SK-N-SH treated with all-trans-retinoic acid at 6 μM for 48 hours (cell line): ENCODE results near the gene MALT1.

ENCODE experiments used
- ATAC-seq: fragments of 200-7000 bp; cut with Tn5 transposase; 3 replicates; pipeline ENCODE4 v1.9.1; 2020; ENCODE audit warnings: mild to moderate bottlenecking, moderate library complexity
- ARNTL ChIP-seq: fragments of 450-650 bp; formaldehyde crosslinking; IDR thresholded peaks from 2 replicates; pipeline ENCODE4 v1.5.0; 2020; ENCODE audit warnings: low read depth, mild to moderate bottlenecking, moderate library complexity, borderline replicate concordance
- BACH2 ChIP-seq: fragments of 250-450 bp; sonication (Bioruptor Pico); IDR thresholded peaks from 2 replicates; pipeline ENCODE4 v1.9.0; 2021; ENCODE audit warnings: mild to moderate bottlenecking, borderline replicate concordance
- CREB5 ChIP-seq: fragments of 250-450 bp; sonication (Bioruptor Pico); IDR thresholded peaks from 2 replicates; pipeline ENCODE4 v1.5.1; 2020; ENCODE audit warnings: low read depth, mild to moderate bottlenecking, moderate library complexity
- CSRNP3 ChIP-seq: fragments of 250-450 bp; sonication (Bioruptor Pico); IDR thresholded peaks from 2 replicates; pipeline ENCODE4 v1.5.1; 2021; ENCODE audit warnings: mild to moderate bottlenecking, moderate library complexity
- ESRRG ChIP-seq: fragments of 250-450 bp; sonication (Bioruptor Pico); IDR thresholded peaks from 2 replicates; pipeline ENCODE4 v1.6.1; 2021; ENCODE audit warnings: mild to moderate bottlenecking
- GLIS3 ChIP-seq: fragments of 250-450 bp; sonication (Bioruptor Pico); IDR thresholded peaks from 2 replicates; pipeline ENCODE4 v1.5.0; 2020; ENCODE audit warnings: mild to moderate bottlenecking, moderate library complexity
- ISL1 ChIP-seq: fragments of 250-450 bp; sonication (Bioruptor Pico); IDR thresholded peaks from 2 replicates; pipeline ENCODE4 v2.1.2; 2022; ENCODE audit warnings: mild to moderate bottlenecking, moderate library complexity
- OSR1 ChIP-seq: fragments of 250-450 bp; sonication (Bioruptor Pico); IDR thresholded peaks from 2 replicates; pipeline ENCODE4 v1.8.0; 2022; ENCODE audit warnings: moderate library complexity, mild to moderate bottlenecking, inconsistent platforms
- PATZ1 ChIP-seq: fragments of 250-450 bp; sonication (Bioruptor Pico); IDR thresholded peaks from 2 replicates; pipeline ENCODE4 v1.8.0; 2020; ENCODE audit warnings: mild to moderate bottlenecking, moderate library complexity, borderline replicate concordance
- POU6F1 ChIP-seq: fragments of 250-450 bp; sonication (Bioruptor Pico); IDR thresholded peaks from 2 replicates; pipeline ENCODE4 v1.8.0; 2021; ENCODE audit warnings: low read depth, mild to moderate bottlenecking, moderate library complexity, borderline replicate concordance
- PPARA ChIP-seq: fragments of 250-450 bp; sonication (Bioruptor Pico); IDR thresholded peaks from 2 replicates; pipeline ENCODE4 v1.5.0; 2020; ENCODE audit warnings: mild to moderate bottlenecking, borderline replicate concordance
- SNAI2 ChIP-seq: fragments of 250-450 bp; sonication (Bioruptor Pico); IDR thresholded peaks from 2 replicates; pipeline ENCODE4 v1.5.0; 2020; ENCODE audit warnings: mild to moderate bottlenecking, moderate library complexity
- TCF4 ChIP-seq: fragments of 250-450 bp; sonication (Bioruptor Pico); IDR thresholded peaks from 2 replicates; pipeline ENCODE4 v1.8.0; 2021; ENCODE audit warnings: mild to moderate bottlenecking, moderate library complexity, borderline replicate concordance
- TOX ChIP-seq: fragments of 250-450 bp; sonication (Bioruptor Pico); IDR thresholded peaks from 2 replicates; pipeline ENCODE4 v1.8.0; 2021; ENCODE audit warnings: mild to moderate bottlenecking, moderate library complexity, borderline replicate concordance
- TSHZ2 ChIP-seq: fragments of 250-450 bp; sonication (Bioruptor Pico); IDR thresholded peaks from 2 replicates; pipeline ENCODE4 v1.5.0; 2020; ENCODE audit warnings: mild to moderate bottlenecking, moderate library complexity
- ZC3H10 ChIP-seq: fragments of 250-450 bp; sonication (Bioruptor Pico); IDR thresholded peaks from 2 replicates; pipeline ENCODE4 v1.5.1; 2021; ENCODE audit warnings: mild to moderate bottlenecking, moderate library complexity
- ZFP3 ChIP-seq: fragments of 250-450 bp; sonication (Bioruptor Pico); IDR thresholded peaks from 2 replicates; pipeline ENCODE4 v1.5.0; 2020; ENCODE audit warnings: mild to moderate bottlenecking, moderate library complexity
- ZFP30 ChIP-seq: fragments of 450-650 bp; formaldehyde crosslinking; IDR thresholded peaks from 2 replicates; pipeline ENCODE4 v1.5.0; 2022; ENCODE audit warnings: mild to moderate bottlenecking, moderate library complexity
- ZNF565 ChIP-seq: fragments of 450-650 bp; formaldehyde crosslinking; conservative IDR thresholded peaks from 2 replicates; pipeline ENCODE4 v1.5.0; 2020; ENCODE audit warnings: low read depth, mild to moderate bottlenecking, moderate library complexity
- ZNF70 ChIP-seq: fragments of 450-650 bp; formaldehyde crosslinking; IDR thresholded peaks from 2 replicates; pipeline ENCODE4 v1.5.0; 2020; ENCODE audit warnings: mild to moderate bottlenecking, moderate library complexity
- ZNF8 ChIP-seq: fragments of 450-650 bp; formaldehyde crosslinking; IDR thresholded peaks from 2 replicates; pipeline ENCODE4 v1.5.0; 2020; ENCODE audit warnings: mild to moderate bottlenecking, moderate library complexity

The MALT1 gene

GRCh38 chr18:58793361-58793760, 122.1 kb downstream of the MALT1 start:
- ATAC-seq = no peak
- TF ChIP-seq PATZ1 (CRISPR knock-in tag) = no peak

GRCh38 chr18:58796220-58796619, 125.0 kb downstream of the MALT1 start:
- no peak for ATAC-seq

GRCh38 chr18:58800582-58800981, 129.3 kb downstream of the MALT1 start:
- ATAC-seq = no peak
- TF ChIP-seq OSR1 (CRISPR knock-in tag) (no peak), BACH2 (no peak), CSRNP3 (CRISPR knock-in tag) (no peak), CREB5 (no peak), ZNF565 (CRISPR knock-in tag) (no peak), SNAI2 (CRISPR knock-in tag) (no peak), ZNF70 (CRISPR knock-in tag) (no peak), TSHZ2 (CRISPR knock-in tag) (no peak), ZFP30 (no peak), ZFP3 (CRISPR knock-in tag) (no peak)

More at GRCh38 chr18:58796220-58796619, 125.0 kb downstream of the MALT1 start:
- TF ChIP-seq ZNF8 (CRISPR knock-in tag) (no peak), CREB5 (no peak), ZC3H10 (no peak), PPARA (CRISPR knock-in tag) (no peak), ESRRG (CRISPR knock-in tag) (no peak)
- TF ChIP-seq, all 23 proteins: peak for 0

- ATAC-seq = no peak
- TF ChIP-seq ZNF70 (CRISPR knock-in tag) = no peak
Observed at GRCh38 chr18:58802959-58803358, 131.7 kb downstream of the MALT1 start.

GRCh38 chr18:58803978-58804377, 132.7 kb downstream of the MALT1 start:
- no peak for ATAC-seq
- TF ChIP-seq ZNF565 (CRISPR knock-in tag) (no peak), ARNTL (CRISPR knock-in tag) (no peak), BACH2 (no peak), CREB5 (no peak), TOX (no peak), TCF4 (CRISPR knock-in tag) (no peak), ZFP3 (CRISPR knock-in tag) (no peak), CSRNP3 (CRISPR knock-in tag) (no peak), GLIS3 (CRISPR knock-in tag) (no peak), ISL1 (no peak), ZC3H10 (no peak), ZFP30 (no peak), POU6F1 (CRISPR knock-in tag) (no peak), ZNF8 (CRISPR knock-in tag) (no peak)
